Astrocyte (in vitro differentiated cells and primary cell): Measurements from ENCODE around the gene SNX5.

Experiments
- EZH2 ChIP-seq: IDR thresholded peaks from 2 replicates; pipeline ENCODE4 v1.6.1; 2012; ENCODE audit warnings: mild to moderate bottlenecking, low read length, inconsistent platforms; ENCODE audit not compliant: insufficient read depth
- TF ChIP-seq, protein P1 (sequence below): IDR thresholded peaks from 2 replicates; pipeline ENCODE4 v1.5.1; 2011; ENCODE audit warnings: low read depth, mild to moderate bottlenecking, inconsistent platforms, low read length, moderate library complexity; ENCODE audit not compliant: insufficient read depth

DNA sequence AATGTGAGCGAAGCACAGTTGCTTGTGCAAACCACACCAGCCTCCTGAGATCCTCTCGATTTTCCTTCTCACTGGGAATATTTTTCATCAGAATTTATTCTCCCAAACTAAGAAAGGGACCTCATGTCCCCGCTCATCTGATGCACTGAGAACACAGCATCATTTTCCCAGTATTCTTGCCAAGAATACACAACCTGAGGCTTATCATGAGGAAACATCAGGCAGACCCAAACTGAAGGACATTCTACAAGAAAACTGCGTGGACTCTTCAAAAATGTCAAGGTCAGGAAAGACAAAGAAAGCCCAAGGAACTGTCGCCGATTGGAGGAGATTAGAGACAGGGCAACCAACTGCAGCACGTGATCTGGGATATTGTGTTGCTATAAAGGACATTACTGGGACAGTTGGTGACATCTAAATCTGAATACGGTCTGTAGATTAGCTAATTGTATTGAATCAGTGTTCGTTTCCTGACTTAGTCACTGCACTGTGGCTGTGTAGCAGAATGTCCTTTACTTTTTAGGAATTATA lies 72.3 kb downstream of the SNX5 start:
- TF ChIP-seq, protein P1, sequence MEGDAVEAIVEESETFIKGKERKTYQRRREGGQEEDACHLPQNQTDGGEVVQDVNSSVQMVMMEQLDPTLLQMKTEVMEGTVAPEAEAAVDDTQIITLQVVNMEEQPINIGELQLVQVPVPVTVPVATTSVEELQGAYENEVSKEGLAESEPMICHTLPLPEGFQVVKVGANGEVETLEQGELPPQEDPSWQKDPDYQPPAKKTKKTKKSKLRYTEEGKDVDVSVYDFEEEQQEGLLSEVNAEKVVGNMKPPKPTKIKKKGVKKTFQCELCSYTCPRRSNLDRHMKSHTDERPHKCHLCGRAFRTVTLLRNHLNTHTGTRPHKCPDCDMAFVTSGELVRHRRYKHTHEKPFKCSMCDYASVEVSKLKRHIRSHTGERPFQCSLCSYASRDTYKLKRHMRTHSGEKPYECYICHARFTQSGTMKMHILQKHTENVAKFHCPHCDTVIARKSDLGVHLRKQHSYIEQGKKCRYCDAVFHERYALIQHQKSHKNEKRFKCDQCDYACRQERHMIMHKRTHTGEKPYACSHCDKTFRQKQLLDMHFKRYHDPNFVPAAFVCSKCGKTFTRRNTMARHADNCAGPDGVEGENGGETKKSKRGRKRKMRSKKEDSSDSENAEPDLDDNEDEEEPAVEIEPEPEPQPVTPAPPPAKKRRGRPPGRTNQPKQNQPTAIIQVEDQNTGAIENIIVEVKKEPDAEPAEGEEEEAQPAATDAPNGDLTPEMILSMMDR, result no peak
- TF ChIP-seq EZH2, result no peak
